Sigmoid colon (tissue), 7 donors: ENCODE data around the gene SF1. TPM values are rescaled to one million over a fixed set of nuclear protein-coding genes. Genes with fewer than 3 reads are reported as not detected.

Experiments
- DNase-seq: peaks from one replicate; pipeline ENCODE4 v3.0.0-alpha.2; 2019
- H3K27ac ChIP-seq, 4 donors: fragments of 200-600 bp; sonication (generic); one replicate each; pipeline ENCODE4 v1.5.1; 2016 to 2019; ENCODE audit warnings: mild to moderate bottlenecking in 1 of 4
- H3K27me3 ChIP-seq, 3 donors: fragments of 200-600 bp; sonication (generic); one replicate each; pipeline ENCODE4 v1.5.1; 2019; ENCODE audit warnings: mild to moderate bottlenecking in 1 of 3
- H3K36me3 ChIP-seq, 4 donors: fragments of 200-600 bp; sonication (generic); one replicate each; pipeline ENCODE4 v1.5.1; 2016 to 2019
- H3K4me1 ChIP-seq, 4 donors: fragments of 200-600 bp; sonication (generic); one replicate each; pipeline ENCODE4 v1.5.1; 2017 to 2019
- H3K4me3 ChIP-seq, 4 donors: fragments of 200-600 bp; sonication (generic); one replicate each; pipeline ENCODE4 v1.5.1; 2017 to 2019; ENCODE audit warnings: mild to moderate bottlenecking in 2 of 4, moderate library complexity in 1 of 4
- H3K9me3 ChIP-seq, 4 donors: fragments of 200-600 bp in 3 of 4; sonication (generic) in 3 of 4; one replicate each; pipeline versions ENCODE4 v1.5.1 to v1.6.1; 2013 to 2019
- EP300 ChIP-seq, 4 donors: sonication (generic); formaldehyde crosslinking; IDR thresholded peaks; one replicate each; pipeline ENCODE4 v1.6.1; 2017; ENCODE audit warnings: antibody characterized with exemption in 4 of 4
- POLR2A ChIP-seq, 2 donors: fragments of 450-650 bp; IDR thresholded peaks; one replicate each; pipeline ENCODE4 v1.6.1; 2016; ENCODE audit warnings: antibody characterized with exemption in 2 of 2, mild to moderate bottlenecking in 2 of 2, moderate library complexity in 2 of 2
- POLR2AphosphoS5 ChIP-seq, 4 donors: sonication (generic); formaldehyde crosslinking; IDR thresholded peaks; one replicate each; pipeline ENCODE4 v1.6.1; 2017; ENCODE audit warnings: antibody characterized with exemption in 4 of 4
- WGBS, 2 donors: extraction: QIAGEN DNeasy Blood & Tissue Kit; methylation state at CpG; one replicate each; pipeline ENCODE4 v1.1.7; 2013; 5-methylcytosine and 5-hydroxymethylcytosine counted together
- intact Hi-C: fragments of 100-400 bp; cut with DNase I; formaldehyde crosslinking; loops from one replicate; pipeline ENCODE4 v1.15.1; 2023
- polyA plus RNA-seq, 3 donors: library from polyadenylated mRNA; stranded (reverse); fragments of 200-250 nt; gene quantifications; one replicate each; pipeline ENCODE4 v1.2.3, GENCODE V29; 2013
- total RNA-seq, 4 donors: library from RNA; depleted of rRNA; stranded (reverse); fragments of >200 nt; gene quantifications; one replicate each; pipeline ENCODE4 v1.1.0, GENCODE V29; 2016
- TF ChIP-seq, protein P1 (sequence below), 4 experiments: fragments of 450-650 bp in 3 of 4; fragments of 200-600 bp in 1 of 4; IDR thresholded peaks; one replicate each; pipeline ENCODE4 v1.5.1; 2016 to 2019; ENCODE audit warnings: antibody characterized with exemption in 4 of 4, mild to moderate bottlenecking in 3 of 4, moderate library complexity in 2 of 4
- donor health status: healthy with polysubstance abuse.
- donor health status: Bipolar disorder and iron deficiency.
- donor health status: healthy.

Gene SF1
- total and polyA plus RNA-seq, 7 donors: 36.5 to 381 (median 185) TPM

DNA sequence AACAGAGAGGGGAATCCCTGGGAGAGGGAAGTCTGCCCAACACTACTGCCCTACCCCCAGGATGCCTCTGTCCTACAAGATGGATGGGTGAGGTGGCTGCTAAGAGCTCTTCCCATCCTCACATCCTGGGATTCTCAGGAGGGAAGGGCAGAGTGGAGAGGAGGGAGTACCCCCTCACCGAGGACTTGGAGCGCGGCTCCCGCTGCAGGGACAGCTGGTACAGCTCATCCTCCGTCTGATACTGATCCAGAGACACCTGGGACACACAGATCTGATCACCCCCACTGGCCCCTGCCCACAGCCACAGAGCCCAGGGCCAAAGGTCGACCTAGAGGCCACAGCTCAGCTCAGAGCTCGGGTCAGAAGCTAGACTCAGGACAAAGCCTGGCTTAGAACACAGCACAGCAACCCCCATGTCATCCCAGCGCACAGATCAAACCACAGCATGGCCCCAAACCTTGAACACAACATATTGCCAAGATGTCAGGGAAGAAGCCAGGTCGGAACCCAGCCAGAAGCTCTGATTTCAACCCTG, 42.5 kb downstream of the SF1 start:
- intact Hi-C loops: no loop called here
- H3K4me1 ChIP-seq: no peaks in the 10 kb centered on the region
- peaks cover 0 to 69% (median 13%) of the 10 kb centered on the region in 4 donors for H3K36me3 ChIP-seq
- DNase-seq: no peak
- no peak overlapping the region for H3K27ac ChIP-seq
- 78 to 85% methylated on average over 9 of the region's 9 CpGs for WGBS, 2 donors
- no peaks in the 10 kb centered on the region for H3K27me3 ChIP-seq
- H3K9me3 ChIP-seq: no peaks in the 10 kb centered on the region
- no peak overlapping the region for H3K4me3 ChIP-seq
- TF ChIP-seq POLR2A (IDR thresholded peaks at IDR 0.05) (no peak), POLR2AphosphoS5 (IDR thresholded peaks at IDR 0.05) (no peak), EP300 (IDR thresholded peaks at IDR 0.05) (no peak)
- TF ChIP-seq, protein P1, sequence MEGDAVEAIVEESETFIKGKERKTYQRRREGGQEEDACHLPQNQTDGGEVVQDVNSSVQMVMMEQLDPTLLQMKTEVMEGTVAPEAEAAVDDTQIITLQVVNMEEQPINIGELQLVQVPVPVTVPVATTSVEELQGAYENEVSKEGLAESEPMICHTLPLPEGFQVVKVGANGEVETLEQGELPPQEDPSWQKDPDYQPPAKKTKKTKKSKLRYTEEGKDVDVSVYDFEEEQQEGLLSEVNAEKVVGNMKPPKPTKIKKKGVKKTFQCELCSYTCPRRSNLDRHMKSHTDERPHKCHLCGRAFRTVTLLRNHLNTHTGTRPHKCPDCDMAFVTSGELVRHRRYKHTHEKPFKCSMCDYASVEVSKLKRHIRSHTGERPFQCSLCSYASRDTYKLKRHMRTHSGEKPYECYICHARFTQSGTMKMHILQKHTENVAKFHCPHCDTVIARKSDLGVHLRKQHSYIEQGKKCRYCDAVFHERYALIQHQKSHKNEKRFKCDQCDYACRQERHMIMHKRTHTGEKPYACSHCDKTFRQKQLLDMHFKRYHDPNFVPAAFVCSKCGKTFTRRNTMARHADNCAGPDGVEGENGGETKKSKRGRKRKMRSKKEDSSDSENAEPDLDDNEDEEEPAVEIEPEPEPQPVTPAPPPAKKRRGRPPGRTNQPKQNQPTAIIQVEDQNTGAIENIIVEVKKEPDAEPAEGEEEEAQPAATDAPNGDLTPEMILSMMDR (IDR thresholded peaks at IDR 0.05): no peak

- TF ChIP-seq POLR2AphosphoS5 (IDR thresholded peaks at IDR 0.05) (no peak), POLR2A (IDR thresholded peaks at IDR 0.05) (no peak), EP300 (IDR thresholded peaks at IDR 0.05) (no peak)
- TF ChIP-seq, protein P1 (IDR thresholded peaks at IDR 0.05): no peak
- intact Hi-C loops: no loop called here
- Histone ChIP-seq H3K27ac (no peak overlapping the region), H3K27me3 (no peaks in the 10 kb centered on the region), H3K4me1 (peaks cover 0 to 2% (median under 1%) of the 10 kb centered on the region in 4 donors), H3K9me3 (no peaks in the 10 kb centered on the region), H3K36me3 (peaks cover 0 to 75% (median 15%) of the 10 kb centered on the region in 4 donors), H3K4me3 (no peak overlapping the region)
- no peak for DNase-seq
- WGBS, 2 donors: 74 to 85% methylated on average over 23 of the region's 23 CpGs
These were observed 43.3 kb downstream of the SF1 start for GRCh38 chr11:64734811-64735724.

DNA sequence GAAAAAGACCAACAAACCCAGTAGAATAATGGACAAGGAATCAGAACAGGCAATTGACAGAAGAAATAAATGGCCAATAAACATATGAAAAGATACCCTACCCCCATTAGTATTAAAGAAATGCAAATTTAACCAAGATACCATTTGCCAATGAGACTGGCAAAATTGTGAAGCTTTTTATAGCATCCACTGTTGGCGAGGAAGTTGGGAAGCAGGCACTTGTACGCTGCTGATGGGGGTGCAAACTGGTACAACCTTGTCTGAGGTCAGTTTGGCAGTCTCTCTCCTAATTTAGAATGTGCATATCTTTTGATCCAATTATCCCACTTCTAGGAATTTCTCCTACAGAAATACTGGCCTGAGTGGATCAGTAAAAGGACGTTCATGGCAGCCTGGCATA, 46.7 kb downstream of the SF1 start:
- Histone ChIP-seq H3K4me1 (peaks cover 0 to 8% (median 2%) of the 10 kb centered on the region in 4 donors), H3K4me3 (no peak overlapping the region), H3K27me3 (no peaks in the 10 kb centered on the region), H3K27ac (no peak overlapping the region), H3K9me3 (no peaks in the 10 kb centered on the region), H3K36me3 (peaks cover 0 to 61% (median 16%) of the 10 kb centered on the region in 4 donors)
- 88 to 90% methylated on average over 3 of the region's 3 CpGs for WGBS, 2 donors
- intact Hi-C loops: no loop called here
- TF ChIP-seq POLR2AphosphoS5 (IDR thresholded peaks at IDR 0.05) (no peak), EP300 (IDR thresholded peaks at IDR 0.05) (no peak), POLR2A (IDR thresholded peaks at IDR 0.05) (no peak)
- TF ChIP-seq, protein P1 (IDR thresholded peaks at IDR 0.05): no peak
- no peak for DNase-seq

DNA sequence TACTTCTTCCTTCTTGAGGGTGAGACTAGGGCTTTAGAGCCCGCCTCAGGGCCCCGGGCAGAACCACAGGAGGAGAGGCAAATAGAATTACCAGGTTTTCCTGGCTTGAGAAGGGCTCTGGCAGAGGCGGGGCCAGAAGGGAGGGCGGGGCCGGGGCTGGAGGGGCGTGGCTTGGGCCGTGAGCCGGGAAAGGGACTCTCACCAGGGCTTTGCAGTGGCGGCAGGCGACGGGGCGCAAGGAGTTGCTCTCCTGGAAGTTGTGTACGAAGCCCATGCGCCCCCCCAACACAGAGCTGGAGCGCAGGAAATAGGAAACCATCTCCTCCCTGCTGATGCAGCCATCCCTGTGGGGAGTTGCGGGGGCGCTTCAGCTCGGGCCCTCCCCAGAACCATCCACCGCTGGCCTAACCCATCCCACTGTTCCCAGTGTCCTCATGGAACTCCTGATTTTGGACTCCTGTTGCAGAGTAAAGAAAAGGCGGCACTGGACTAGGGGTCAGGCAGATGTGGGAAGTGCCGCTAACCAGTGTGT, 48.4 kb downstream of the SF1 start:
- H3K27ac ChIP-seq: no peak overlapping the region
- peak; percentile 63 for DNase-seq
- intact Hi-C loops: no loop called here
- no peaks in the 10 kb centered on the region for H3K9me3 ChIP-seq
- H3K4me3 ChIP-seq: no peak overlapping the region
- peaks cover 0 to 45% (median 8%) of the 10 kb centered on the region in 4 donors for H3K36me3 ChIP-seq
- WGBS, 2 donors: 26 to 58% methylated on average over 21 of the region's 21 CpGs
- peaks cover 0 to 8% (median 2%) of the 10 kb centered on the region in 4 donors for H3K4me1 ChIP-seq
- no peaks in the 10 kb centered on the region for H3K27me3 ChIP-seq
- TF ChIP-seq POLR2AphosphoS5 (IDR thresholded peaks at IDR 0.05) (no peak), POLR2A (IDR thresholded peaks at IDR 0.05) (no peak), EP300 (IDR thresholded peaks at IDR 0.05) (no peak)
- TF ChIP-seq, protein P1 (IDR thresholded peaks at IDR 0.05): no peak
